ENCODE results near the gene SPIN1.

GRCh38 chr9:88396836-88397577 is 8.8 kb downstream of the SPIN1 start:
- TF ChIP-seq CTCF (conservative IDR thresholded peaks at IDR 0.05) (no peak), ZFX (IDR thresholded peaks at IDR 0.05) (no peak)

Data from C4-2B (cell line).